Ishikawa (cell line): ENCODE results near the gene EDIL3.

Experiments
- CEBPB ChIP-seq: IDR thresholded peaks from 2 replicates; pipeline ENCODE4 v1.6.1; 2012
- CREB1 ChIP-seq: IDR thresholded peaks from 2 replicates; pipeline ENCODE4 v1.6.1; 2012; ENCODE audit warnings: low read depth
- EGR1 ChIP-seq: IDR thresholded peaks from 2 replicates; pipeline ENCODE4 v1.6.1; 2012
- EP300 ChIP-seq: IDR thresholded peaks from 2 replicates; pipeline ENCODE4 v1.6.1; 2012; ENCODE audit warnings: borderline replicate concordance
- FOXM1 ChIP-seq: IDR thresholded peaks from 2 replicates; pipeline ENCODE4 v1.6.1; 2012; ENCODE audit warnings: low read depth, borderline replicate concordance
- NFIC ChIP-seq: IDR thresholded peaks from 2 replicates; pipeline ENCODE4 v1.6.1; 2012
- RAD21 ChIP-seq: IDR thresholded peaks from 2 replicates; pipeline ENCODE4 v1.6.1; 2012; ENCODE audit warnings: low read depth
- TAF1 ChIP-seq: IDR thresholded peaks from 2 replicates; pipeline ENCODE4 v1.6.1; 2012; ENCODE audit warnings: low read depth, mild to moderate bottlenecking
- TCF12 ChIP-seq: IDR thresholded peaks from 2 replicates; pipeline ENCODE4 v1.6.1; 2012; ENCODE audit warnings: low read depth
- TEAD4 ChIP-seq: IDR thresholded peaks from 2 replicates; pipeline ENCODE4 v1.6.1; 2012
- YY1 ChIP-seq: IDR thresholded peaks from 2 replicates; pipeline ENCODE4 v1.6.1; 2012; ENCODE audit warnings: low read depth
- ZBTB7A ChIP-seq: IDR thresholded peaks from 2 replicates; pipeline ENCODE4 v1.6.1; 2012; ENCODE audit warnings: low read depth
- TF ChIP-seq, protein P1 (sequence below): IDR thresholded peaks from 2 replicates; pipeline ENCODE4 v1.6.1; 2012; ENCODE audit warnings: low read depth, mild to moderate bottlenecking
- TF ChIP-seq, protein P2 (sequence below): IDR thresholded peaks from 2 replicates; pipeline ENCODE4 v1.6.1; 2012
- TF ChIP-seq, protein P3 (sequence below): IDR thresholded peaks from 2 replicates; pipeline ENCODE4 v1.6.1; 2012

EDIL3 gene

DNA sequence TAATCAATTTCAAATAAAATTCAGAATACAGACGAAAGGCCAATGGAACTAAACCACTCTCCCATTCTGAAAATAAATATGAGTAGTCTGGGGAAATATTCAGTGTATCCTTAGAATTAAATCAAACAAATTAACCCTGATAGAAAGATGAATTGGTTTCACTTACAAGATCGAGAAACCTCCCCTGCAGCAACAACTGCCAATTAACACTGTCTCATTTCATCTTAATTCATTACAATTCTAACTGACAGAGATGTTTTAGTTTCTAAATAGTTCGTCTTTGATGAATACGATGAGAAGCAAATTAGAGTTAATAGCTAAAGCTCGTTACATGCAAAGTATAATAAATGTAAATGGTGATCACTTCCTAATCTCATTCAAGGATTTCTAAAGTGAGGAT, 247.1 kb downstream of the EDIL3 start:
- no peak for TF ChIP-seq NFIC
- TF ChIP-seq CEBPB = no peak
- TF ChIP-seq EP300 = no peak

DNA sequence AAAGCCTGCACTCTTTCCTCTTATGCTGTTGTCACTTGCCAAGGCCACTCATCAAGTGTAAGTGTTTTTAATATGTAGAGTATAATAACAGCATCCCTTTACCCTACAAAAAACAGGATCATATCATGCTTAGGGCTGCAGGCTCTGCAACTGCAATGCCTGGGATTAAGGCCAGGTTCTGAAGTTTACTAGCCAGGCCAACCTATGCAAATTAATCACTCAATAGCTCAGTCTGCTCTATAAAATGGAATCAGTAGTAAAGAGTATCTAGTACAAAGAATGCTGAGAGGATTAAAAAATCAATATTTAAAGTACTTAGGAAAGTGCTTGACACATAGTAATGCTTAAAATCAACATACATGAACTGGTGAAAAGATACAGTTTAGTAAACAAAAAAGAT, 253.3 kb downstream of the EDIL3 start:
- TF ChIP-seq, protein P1, sequence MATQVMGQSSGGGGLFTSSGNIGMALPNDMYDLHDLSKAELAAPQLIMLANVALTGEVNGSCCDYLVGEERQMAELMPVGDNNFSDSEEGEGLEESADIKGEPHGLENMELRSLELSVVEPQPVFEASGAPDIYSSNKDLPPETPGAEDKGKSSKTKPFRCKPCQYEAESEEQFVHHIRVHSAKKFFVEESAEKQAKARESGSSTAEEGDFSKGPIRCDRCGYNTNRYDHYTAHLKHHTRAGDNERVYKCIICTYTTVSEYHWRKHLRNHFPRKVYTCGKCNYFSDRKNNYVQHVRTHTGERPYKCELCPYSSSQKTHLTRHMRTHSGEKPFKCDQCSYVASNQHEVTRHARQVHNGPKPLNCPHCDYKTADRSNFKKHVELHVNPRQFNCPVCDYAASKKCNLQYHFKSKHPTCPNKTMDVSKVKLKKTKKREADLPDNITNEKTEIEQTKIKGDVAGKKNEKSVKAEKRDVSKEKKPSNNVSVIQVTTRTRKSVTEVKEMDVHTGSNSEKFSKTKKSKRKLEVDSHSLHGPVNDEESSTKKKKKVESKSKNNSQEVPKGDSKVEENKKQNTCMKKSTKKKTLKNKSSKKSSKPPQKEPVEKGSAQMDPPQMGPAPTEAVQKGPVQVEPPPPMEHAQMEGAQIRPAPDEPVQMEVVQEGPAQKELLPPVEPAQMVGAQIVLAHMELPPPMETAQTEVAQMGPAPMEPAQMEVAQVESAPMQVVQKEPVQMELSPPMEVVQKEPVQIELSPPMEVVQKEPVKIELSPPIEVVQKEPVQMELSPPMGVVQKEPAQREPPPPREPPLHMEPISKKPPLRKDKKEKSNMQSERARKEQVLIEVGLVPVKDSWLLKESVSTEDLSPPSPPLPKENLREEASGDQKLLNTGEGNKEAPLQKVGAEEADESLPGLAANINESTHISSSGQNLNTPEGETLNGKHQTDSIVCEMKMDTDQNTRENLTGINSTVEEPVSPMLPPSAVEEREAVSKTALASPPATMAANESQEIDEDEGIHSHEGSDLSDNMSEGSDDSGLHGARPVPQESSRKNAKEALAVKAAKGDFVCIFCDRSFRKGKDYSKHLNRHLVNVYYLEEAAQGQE = no peak
- TF ChIP-seq TAF1 = no peak
- no peak for TF ChIP-seq ZBTB7A
- TF ChIP-seq NFIC = no peak
- TF ChIP-seq CEBPB = no peak
- no peak for TF ChIP-seq YY1
- TF ChIP-seq RAD21 = no peak
- no peak for TF ChIP-seq CREB1
- TF ChIP-seq TCF12 = no peak
- no peak for TF ChIP-seq EGR1
- TF ChIP-seq, protein P2, sequence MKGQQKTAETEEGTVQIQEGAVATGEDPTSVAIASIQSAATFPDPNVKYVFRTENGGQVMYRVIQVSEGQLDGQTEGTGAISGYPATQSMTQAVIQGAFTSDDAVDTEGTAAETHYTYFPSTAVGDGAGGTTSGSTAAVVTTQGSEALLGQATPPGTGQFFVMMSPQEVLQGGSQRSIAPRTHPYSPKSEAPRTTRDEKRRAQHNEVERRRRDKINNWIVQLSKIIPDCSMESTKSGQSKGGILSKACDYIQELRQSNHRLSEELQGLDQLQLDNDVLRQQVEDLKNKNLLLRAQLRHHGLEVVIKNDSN = no peak
- TF ChIP-seq TEAD4 = no peak
- no peak for TF ChIP-seq FOXM1
- TF ChIP-seq, protein P3, sequence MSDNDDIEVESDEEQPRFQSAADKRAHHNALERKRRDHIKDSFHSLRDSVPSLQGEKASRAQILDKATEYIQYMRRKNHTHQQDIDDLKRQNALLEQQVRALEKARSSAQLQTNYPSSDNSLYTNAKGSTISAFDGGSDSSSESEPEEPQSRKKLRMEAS = no peak

DNA sequence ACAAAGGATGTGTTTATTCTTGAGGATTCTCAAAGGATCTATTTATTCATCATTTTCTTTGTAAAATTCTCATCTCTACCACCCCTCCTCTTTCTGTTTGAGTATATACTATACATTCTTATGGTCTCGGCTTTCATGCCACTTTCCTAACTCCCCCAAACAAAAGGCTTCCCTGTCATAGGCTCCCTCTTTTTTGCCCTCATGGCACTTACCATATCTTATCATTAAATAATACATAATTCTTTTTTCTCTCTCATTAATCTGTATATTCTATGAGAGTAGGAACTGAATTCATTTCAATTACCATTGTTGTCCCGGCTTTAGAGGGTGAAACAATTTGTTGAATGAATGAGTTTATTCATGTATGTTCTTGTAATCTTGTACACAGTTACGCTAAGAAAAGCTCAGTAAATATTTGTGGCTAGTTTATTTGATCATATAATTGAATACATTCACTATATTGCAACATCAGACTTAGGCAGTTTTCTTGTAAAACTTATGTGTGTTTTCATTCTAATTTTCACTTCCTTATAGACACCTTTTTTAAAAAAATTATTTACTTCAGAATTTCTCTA, 254.6 kb downstream of the EDIL3 start:
- TF ChIP-seq NFIC (no peak), EP300 (no peak)
- TF ChIP-seq, protein P3 = no peak
- TF ChIP-seq, protein P2 = no peak

DNA sequence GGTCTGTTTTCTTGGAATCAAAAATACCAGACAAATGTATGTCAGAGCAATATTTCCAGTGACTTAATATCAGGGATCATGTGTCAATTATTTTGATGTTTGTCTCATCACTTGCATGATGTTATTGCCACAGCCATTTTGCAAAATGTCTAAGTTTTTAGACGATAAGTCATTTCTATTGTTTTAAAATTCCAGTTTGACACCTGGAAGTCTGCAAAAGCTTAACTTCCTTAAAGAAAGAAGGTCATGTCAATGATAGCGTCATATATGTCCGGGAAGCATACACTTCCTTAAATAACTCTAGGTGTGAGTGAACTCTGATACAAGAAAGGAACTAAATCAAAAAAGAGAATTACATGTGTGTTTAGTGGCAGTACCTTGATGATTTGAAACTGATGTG, 259.5 kb downstream of the EDIL3 start:
- TF ChIP-seq TEAD4 = no peak

DNA sequence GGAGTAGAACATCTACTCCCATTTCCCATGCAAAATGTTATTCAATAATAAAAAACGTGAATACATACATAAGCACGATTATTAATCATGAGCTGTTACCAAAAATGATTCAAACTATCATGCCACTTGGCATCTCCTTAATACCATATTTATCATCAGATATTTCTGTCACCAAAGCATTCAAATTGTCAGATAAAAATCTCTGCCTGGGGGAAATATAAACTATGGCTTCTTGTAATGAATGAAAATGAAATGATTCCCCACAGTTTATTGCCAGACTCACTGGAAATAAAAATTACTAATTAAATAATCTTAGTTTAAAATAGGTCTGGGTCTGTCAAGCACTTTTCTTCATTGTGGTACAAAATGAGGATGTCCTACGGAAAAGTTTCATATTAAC, 265.4 kb downstream of the EDIL3 start:
- no peak for TF ChIP-seq YY1
- TF ChIP-seq, protein P2 = no peak
- no peak for TF ChIP-seq TCF12
- TF ChIP-seq CREB1 = no peak
- TF ChIP-seq NFIC = no peak
- TF ChIP-seq ZBTB7A = no peak
- TF ChIP-seq EGR1 = no peak
- no peak for TF ChIP-seq TAF1
- TF ChIP-seq TEAD4 = no peak
- TF ChIP-seq FOXM1 = no peak

DNA sequence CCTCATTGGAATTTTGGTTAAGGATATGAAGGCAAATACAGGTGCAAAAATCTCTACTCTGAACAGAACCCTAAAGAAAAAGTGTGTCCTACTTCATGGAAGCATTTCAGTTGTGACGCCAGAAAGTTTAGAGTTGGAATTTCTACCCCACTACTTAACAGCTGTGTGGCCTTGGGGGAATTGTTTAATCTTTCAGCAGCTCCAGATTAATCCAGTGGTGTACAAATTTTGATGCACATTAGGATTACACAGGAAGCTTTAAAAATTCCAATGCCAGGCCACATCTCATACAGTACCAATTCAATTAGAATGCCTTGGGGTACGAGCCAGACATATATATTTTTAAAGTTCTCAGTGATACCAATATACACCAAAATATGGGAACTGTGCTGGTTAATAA, 266.1 kb downstream of the EDIL3 start:
- TF ChIP-seq, protein P1 = no peak
- no peak for TF ChIP-seq TCF12
- no peak for TF ChIP-seq CREB1
- no peak for TF ChIP-seq FOXM1
- TF ChIP-seq NFIC = no peak
- no peak for TF ChIP-seq YY1
- TF ChIP-seq EGR1 = no peak
- TF ChIP-seq RAD21 = no peak
- no peak for TF ChIP-seq TEAD4
- no peak for TF ChIP-seq ZBTB7A
- no peak for TF ChIP-seq TAF1
- TF ChIP-seq, protein P3 = no peak
- no peak for TF ChIP-seq CEBPB
- TF ChIP-seq EP300 = no peak
- TF ChIP-seq, protein P2 = no peak
